NCI-H345 treated with DMSO at 0.1 percent for 48 hours (cell line): Measurements from ENCODE around the gene NR0B2.
"Not testable (repeated sequence)": the region's sequence is repeated elsewhere in the genome, so short reads cannot be mapped to it uniquely, and the experiment has no call there.

Source experiments
- DNase-seq: peaks from one replicate; lab custom pipeline; 2025; ENCODE audit not compliant: unreplicated experiment; lab: John Stamatoyannopoulos, UW

The NR0B2 gene

DNA sequence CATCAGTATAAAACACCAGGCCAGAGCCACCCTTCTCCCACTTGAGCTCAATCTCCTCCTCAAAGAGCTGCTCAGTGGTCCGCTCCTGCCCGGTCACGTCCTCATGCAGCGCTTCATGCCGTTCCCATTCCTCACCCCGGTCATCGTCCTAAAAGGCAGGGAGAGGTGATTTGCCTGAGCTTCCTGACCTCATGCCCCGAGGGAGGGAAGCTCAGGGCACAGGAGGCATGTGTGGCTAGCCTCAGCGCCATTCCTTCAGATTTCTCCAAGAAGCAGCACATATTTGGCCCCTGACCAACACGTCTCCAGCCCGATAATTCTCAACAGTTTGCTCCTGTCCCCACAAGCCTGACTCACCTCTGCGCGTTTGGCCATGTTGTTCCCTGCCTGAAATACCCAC is 19.5 kb downstream of the NR0B2 start:
- no peak for DNase-seq

DNA sequence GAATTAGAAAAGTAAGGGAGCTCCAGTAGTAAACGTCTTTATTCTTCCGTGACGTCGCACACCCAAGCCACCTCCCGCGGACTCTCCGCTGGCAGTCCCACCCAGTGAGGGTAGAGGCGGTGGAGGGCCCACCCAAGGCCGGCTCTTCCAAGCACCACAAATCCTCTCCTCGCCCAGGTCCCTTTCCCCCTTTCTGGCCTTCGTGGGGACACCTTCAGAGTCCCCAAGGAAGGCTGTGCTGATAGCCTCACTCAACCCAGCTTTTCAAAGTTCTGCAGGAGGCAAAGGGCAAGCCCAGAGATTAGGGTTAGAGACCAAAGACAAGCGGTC is 23.3 kb downstream of the NR0B2 start:
- no peak for DNase-seq

DNA sequence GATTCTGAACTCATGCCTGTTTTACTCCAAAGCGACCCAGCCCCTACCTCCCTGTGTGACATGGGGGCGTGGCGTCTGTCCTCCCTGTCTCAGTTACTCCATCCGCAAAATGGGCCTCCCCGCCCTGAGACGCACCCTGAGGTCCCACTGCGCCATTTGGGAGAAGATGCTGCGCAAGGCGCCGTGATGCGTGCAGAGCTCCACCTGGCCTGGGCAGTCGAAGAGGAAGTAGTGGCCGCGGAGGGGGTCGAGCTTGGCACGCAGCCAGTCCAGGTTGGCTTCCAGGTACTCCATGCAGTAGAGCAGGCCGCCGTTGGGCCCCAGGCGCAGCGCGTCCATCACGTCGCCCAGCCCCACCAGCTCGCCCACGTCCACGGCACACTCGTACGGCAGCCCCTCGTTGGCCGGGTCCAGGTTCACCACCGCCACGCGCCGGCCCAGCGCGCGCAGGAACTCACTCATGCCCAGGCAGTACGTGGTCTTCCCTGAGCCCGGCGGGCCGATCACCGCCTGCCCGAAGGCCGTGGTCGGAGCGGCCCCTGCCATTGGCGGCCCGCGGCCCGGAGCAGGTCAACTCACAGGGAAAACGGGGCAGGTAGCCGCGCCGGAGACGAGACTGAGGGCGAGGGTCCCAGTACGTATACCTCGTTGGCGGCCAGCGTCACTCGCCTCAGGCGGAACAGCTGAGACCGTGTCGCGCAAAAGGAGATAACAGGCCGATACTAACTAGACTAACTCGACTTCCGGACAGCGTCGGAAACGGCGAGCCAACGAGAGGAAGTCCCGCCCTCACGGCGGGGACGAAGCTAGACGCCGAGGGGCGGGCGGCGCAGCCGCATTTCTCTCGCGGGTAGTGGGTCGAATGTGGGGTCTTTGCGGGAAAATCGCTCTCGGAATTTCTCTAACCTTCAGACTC is 24.0 kb downstream of the NR0B2 start, which contains the start of gene GPN2:
Gene GPN2 (minus strand): TSS at position 733 of the 916 bp plus-strand sequence. CDS start 187 bp downstream, at position 546.
- peak; percentile 65 for DNase-seq

DNA sequence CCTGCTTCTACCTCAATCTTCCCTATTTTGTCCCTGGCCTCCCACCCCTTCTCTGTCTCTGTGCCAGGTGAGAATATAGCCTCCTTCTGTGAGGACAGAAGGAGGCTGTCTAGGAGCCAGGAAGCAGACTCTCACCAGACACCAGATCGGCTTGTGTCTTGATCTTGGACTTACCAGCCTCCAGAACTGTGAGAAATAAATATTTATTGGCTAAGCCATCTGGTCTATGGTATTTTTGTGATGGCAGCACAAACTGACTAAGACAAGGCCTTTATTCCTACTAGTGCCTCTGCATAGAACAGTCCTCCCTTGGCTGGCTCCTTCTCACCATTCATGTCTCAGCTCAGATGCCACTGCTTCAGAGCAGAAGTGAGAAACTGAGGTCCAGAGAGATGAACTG is 25.5 kb downstream of the NR0B2 start:
- DNase-seq = no peak

DNA sequence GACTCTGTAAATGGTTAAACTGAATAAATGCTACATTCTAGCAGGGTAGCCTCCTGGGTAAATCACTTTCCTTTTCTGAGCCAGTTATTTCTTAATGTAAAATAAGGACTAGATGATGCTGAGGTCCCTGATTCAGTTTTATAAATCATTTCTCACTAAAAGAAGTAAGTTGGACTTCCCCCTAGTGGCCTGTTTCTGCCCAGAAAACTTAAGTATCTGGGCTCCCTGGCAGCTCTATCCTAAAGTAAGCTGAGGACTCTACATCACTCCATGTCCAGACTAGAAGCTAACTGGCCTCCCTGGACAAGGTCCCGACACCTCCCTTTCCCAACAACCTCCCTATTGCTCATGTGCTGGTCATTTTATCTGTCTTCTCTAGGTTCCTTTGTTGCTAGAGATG is 26.6 kb downstream of the NR0B2 start:
- DNase-seq = no peak

DNA sequence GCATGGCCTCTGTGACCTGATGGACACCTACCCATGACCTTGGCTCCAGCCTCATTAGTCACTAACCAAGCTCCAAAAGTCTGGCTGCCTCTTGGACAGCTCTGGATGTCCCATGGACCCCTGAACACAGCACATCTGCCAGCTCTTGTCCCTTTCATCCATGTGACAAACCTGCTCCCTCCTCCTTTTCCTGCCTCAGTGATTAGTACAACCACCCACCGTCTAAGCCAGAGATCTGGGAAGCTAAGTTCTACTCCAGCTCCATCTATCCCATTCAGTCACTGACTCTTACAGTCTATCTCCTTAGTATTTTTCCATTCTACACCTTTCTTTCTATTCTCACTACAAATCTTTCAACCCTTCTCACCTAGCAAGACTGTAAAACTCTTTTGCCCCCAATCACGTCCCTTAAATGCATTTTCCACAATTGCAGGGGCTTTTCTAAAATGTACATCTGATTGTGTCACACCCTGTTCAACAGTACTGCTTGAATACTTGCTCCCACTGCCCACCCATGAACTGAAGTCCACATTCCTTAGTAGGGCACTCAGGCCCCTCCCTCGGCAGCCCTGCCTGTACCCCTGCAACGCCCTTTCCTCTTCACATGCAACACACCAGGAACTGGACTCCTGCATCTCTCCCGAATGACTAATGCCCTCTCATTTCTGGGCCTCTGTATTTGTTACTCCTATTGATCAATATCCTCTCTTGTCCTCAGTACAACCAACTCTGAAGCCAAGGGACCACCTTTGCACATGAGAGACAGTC is 30.9 kb downstream of the NR0B2 start:
- DNase-seq = no peak

DNA sequence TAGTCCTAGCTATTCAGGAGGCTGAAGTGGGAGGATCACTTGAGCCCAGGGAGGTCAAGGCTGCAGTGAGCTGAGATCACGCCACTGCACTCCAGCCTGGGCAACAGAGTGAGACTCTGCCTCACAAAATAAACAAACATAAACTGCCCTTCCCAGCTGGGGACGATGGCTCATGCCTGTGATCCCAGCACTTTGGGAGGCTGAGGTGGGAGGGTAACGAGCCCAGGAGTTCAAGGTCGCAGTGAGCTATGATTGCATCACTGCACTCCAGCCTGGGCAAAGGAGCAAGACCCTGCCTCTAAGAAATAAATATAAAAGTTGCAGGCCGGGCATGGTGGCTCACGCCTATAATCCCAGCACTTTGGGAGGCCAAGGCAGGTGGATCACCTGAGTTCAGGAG is 32.2 kb downstream of the NR0B2 start:
- DNase-seq = not testable (repeated sequence)

DNA sequence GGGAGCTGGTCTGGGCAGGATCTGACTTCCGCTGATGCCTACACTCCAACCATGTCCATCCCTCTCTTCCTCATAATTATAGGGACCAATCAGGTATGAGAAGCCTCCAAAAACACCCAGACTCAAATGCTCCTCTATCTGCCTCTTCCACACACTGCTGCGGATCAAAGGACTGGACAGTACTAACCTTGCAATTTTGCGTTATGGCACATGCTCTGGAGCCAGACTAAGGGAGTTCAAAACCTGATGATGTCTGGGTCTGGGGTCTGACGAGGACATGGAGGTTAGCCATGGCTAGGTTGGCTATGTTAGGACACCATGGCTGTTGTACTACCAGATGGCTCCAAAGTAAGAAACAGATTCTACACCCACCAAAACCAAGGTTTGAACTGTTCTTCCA is 34.0 kb downstream of the NR0B2 start:
- DNase-seq = no peak

DNA sequence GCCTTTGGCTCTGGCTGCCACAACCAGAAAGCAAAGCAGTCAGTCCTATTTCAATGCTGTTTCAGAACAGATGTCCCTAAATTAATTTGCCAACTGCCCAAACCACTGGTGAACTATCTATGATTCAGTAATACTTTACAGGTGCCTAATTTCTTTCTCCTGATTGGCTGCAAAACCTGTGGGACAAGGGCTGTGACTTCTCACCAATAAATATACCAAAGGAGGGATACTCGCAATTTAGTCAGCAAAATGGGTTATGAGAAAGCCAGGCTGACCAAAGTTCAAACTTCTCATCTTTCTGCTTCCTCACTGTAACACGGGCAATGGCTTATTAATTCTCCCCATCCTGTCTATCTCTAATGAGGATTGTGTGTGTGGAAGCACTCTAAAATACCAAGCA is 36.4 kb downstream of the NR0B2 start:
- DNase-seq = no peak

DNA sequence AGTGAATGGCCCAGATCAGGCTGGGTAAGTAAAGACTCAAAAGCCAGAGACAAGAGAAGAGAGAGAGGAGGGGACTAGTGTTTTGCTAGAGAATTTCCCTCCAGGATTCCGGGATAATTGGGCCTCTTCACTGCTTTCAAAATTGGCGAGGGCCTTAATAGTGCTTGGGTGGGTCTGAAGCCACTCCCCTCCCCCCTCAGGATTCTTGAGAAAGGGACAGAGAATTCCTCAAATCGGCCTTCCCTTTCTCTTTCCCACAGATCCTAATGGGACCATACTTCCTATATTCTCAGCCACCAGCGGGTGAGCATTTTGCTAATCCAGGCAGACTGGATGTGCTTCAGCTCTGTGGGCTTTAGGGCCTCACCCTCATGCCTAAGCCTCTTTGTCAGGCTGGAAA is 38.9 kb downstream of the NR0B2 start:
- no peak for DNase-seq

DNA sequence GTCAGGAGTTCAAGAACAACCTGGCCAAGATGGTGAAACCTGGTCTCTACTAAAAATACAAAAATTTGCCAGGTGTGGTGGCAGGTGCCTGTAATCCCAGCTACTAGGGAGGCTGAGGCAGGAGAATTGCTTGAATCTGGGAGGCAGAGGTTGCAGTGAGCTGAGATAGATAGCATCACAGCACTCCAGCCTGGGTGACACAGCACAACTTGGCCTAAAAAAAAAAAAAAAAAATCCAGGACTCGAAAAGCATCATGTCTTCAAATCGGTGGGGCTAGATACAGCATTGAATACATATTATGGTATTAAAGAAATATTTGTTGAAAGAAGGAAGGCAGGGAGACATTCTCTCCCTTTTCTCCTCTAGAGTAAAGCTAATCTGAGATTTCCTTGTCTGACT is 40.7 kb downstream of the NR0B2 start:
- DNase-seq = not testable (repeated sequence)

DNA sequence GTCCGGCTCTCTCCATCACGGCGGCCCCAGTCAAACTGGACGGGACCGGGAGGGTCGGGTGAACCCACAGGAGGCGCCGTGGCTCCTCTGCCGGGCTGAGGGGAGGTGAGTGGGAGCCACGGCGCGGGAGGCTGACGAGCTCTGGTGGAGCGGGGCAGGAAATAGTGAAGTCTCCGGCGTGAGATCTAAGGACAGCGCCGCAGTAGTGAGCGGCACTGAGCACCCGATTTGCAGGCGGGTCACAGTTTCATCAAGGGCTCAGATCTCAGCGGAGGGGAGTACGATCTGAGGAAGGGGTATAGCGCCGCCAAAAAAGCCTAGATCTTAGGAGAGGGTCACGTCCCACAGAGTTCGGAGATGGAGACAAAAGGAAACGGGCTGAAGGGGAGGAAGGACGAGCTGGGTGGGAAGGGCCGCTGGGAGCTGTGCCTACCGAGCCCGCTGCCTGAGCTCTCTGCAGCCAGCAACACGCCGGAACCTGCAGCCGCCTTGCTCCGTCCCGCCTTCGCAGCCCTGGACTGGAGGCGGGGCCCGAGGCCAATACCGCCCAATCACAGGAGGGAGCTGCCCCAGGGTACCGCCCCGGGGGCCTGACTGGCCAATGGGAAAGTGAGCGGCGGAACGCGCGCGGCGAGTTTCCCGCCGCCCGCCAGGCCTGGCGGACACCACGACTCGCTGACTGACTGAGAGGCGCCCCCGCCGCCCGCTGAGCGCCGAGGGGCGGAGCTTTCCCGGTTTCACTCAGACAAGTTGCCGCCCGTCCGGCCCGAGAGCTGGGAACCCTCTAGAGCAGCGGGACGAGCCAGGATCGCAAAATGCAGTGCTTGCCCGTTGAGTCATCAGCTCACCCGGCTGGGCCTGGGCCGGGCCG is 48.9 kb downstream of the NR0B2 start:
- DNase-seq = peak; percentile 99

DNA sequence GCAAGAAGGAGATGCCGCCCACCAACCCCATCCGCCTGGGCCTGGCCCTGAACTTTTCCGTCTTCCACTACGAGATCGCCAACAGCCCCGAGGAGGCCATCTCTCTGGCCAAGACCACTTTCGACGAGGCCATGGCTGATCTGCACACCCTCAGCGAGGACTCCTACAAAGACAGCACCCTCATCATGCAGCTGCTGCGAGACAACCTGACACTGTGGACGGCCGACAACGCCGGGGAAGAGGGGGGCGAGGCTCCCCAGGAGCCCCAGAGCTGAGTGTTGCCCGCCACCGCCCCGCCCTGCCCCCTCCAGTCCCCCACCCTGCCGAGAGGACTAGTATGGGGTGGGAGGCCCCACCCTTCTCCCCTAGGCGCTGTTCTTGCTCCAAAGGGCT is 50.1 kb downstream of the NR0B2 start:
- DNase-seq = no peak

DNA sequence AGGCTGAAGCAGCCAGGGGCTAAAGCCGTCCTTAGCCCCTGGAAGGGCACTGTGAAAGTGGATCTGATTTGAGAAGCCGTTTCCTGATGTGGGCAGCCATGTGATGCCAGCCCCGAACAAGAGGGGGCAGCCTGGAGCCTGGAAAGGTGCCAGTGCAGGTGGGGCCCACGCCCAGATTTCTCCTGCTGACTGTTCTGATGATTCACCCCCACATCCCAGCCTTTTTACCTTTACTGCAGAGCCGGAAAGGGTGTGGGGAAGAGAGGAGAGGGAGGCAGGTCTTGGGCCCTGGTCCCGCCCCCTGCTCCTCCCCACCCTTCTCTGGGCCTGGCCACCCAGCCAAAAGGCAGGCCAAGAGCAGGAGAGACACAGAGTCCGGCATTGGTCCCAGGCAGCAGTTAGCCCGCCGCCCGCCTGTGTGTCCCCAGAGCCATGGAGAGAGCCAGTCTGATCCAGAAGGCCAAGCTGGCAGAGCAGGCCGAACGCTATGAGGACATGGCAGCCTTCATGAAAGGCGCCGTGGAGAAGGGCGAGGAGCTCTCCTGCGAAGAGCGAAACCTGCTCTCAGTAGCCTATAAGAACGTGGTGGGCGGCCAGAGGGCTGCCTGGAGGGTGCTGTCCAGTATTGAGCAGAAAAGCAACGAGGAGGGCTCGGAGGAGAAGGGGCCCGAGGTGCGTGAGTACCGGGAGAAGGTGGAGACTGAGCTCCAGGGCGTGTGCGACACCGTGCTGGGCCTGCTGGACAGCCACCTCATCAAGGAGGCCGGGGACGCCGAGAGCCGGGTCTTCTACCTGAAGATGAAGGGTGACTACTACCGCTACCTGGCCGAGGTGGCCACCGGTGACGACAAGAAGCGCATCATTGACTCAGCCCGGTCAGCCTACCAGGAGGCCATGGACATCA is 50.7 kb downstream of the NR0B2 start, which contains the start of gene SFN:
Gene SFN (plus strand): TSS at position 369 of the 904 bp plus-strand sequence. CDS start 64 bp downstream, at position 433.
- DNase-seq = peak; percentile 93

DNA sequence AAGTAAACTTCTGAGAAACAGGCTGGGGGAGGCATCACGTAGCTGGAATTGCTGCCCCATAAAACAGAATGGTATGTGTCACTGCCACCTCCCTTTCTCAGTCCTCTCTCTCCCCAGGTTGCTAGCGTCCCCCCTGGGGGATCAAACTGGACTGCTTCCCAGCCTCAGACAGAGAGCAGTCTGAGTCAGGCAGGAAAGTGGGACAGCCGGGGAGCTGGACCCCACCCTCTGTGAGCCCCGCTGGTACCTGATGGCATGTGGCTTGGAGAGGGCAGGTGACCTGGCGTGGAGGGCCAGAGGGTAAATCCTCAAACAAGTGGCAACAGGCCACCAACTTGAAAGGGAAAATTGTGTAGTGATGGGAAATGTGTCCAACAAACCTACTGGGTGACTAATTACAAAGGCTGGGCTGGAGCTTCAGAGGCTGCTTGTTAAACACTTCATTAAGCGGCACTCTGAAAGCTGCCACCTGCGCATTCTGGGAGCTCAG is 51.8 kb downstream of the NR0B2 start:
- DNase-seq = peak; percentile 33
